ENCODE data around the gene NKAIN2. TPM values are rescaled to one million over a fixed set of nuclear protein-coding genes. Genes with fewer than 3 reads are reported as not detected.
"Not testable (repeated sequence)": the region's sequence is repeated elsewhere in the genome, so short reads cannot be mapped to it uniquely, and the experiment has no call there.

NKAIN2 gene
- total RNA-seq, 1 donor from 2014 or later, result not detected

DNA sequence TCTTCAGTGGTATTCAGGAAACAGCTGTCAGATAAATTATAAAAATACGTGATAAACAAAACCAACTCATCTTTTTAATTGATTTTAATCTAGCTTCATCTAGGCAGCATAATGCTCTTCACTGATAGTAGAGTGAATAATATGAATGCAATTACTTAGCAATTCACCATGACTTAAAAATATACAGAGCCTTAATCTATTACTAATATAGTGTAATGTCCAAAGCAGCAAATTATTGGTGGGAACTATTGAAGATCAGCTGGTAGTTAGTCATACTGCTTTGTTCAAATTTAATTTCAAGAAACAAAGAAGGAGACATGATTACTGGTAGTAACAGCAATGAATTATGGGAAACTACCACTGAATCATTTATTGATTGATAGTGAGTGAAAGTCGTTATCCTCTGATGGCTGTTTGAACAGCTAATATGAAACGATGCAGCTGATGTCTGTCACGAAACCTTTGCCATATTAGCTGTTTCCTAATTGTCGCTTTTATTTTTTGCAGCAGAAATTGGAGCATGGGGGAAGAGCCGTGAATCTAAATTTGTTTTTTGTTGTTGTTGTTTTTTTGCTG, 99.2 kb downstream of the NKAIN2 start:
- DNase-seq (ENCODE audit: low read depth), result no peak
- no peak overlapping the region for H3K4me3 ChIP-seq (ENCODE audit: low read depth, low read length)

DNA sequence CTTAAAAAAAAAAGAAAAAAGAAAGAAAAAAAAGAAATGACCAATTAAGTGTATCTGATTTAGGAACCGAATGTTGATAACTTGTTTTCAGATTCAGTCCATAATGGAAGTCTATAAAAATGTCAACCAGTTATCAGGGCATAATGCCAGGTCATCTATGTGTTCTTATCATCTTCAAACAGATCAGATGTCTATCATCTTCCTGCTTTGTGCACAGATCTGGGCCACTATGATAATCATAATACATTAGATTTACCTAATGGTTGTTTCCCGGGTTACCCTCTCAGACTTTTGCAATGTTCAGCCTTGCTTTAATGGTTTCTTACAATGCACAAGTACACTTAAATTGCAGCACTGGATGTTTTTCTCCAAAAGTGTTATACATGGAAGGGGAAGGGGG, 100.6 kb downstream of the NKAIN2 start:
- no peaks in the 10 kb centered on the region for H3K36me3 ChIP-seq (ENCODE audit: control insufficient read depth, insufficient read depth, low read length)
- H3K27me3 ChIP-seq (ENCODE audit: control insufficient read depth, insufficient read depth, low read length), result no peaks in the 10 kb centered on the region
- no peak for DNase-seq (ENCODE audit: low read depth)
- H3K4me3 ChIP-seq (ENCODE audit: low read depth, low read length), result no peak overlapping the region
- TF ChIP-seq, protein P1, sequence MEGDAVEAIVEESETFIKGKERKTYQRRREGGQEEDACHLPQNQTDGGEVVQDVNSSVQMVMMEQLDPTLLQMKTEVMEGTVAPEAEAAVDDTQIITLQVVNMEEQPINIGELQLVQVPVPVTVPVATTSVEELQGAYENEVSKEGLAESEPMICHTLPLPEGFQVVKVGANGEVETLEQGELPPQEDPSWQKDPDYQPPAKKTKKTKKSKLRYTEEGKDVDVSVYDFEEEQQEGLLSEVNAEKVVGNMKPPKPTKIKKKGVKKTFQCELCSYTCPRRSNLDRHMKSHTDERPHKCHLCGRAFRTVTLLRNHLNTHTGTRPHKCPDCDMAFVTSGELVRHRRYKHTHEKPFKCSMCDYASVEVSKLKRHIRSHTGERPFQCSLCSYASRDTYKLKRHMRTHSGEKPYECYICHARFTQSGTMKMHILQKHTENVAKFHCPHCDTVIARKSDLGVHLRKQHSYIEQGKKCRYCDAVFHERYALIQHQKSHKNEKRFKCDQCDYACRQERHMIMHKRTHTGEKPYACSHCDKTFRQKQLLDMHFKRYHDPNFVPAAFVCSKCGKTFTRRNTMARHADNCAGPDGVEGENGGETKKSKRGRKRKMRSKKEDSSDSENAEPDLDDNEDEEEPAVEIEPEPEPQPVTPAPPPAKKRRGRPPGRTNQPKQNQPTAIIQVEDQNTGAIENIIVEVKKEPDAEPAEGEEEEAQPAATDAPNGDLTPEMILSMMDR (IDR thresholded peaks at IDR 0.05; ENCODE audit: insufficient read depth, low read length, poor library complexity, severe bottlenecking), result no peak

More for the DNA sequence above, 99.2 kb downstream of the NKAIN2 start:
- H3K27me3 ChIP-seq (ENCODE audit: control insufficient read depth, insufficient read depth, low read length), result no peaks in the 10 kb centered on the region
- H3K36me3 ChIP-seq (ENCODE audit: control insufficient read depth, insufficient read depth, low read length), result no peaks in the 10 kb centered on the region
- TF ChIP-seq, protein P1 (IDR thresholded peaks at IDR 0.05; ENCODE audit: insufficient read depth, low read length, poor library complexity, severe bottlenecking), result no peak

DNA sequence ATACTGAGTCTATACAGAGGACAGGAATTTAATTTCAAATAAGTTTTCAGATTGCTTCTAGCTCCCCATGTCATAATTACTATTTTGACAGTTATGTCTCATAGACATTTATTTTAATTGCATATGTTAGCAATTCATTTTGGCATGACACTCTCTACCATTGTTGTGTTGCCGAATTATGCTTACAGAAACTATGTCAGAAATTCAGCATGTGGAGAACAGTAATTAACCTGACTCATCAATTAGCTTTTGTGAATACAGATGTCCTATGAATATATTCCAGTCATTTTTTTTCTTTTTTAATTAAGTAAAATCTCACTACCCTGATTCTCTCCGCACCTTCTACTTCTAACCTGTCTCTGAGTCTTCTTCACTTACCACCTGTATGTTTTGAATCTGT, 105.1 kb downstream of the NKAIN2 start:
- no peak for DNase-seq (ENCODE audit: low read depth)
- TF ChIP-seq, protein P1 (IDR thresholded peaks at IDR 0.05; ENCODE audit: insufficient read depth, low read length, poor library complexity, severe bottlenecking), result no peak
- Histone ChIP-seq H3K36me3 (ENCODE audit: control insufficient read depth, insufficient read depth, low read length) (no peaks in the 10 kb centered on the region), H3K4me3 (ENCODE audit: low read depth, low read length) (no peak overlapping the region), H3K27me3 (ENCODE audit: control insufficient read depth, insufficient read depth, low read length) (no peaks in the 10 kb centered on the region)

DNA sequence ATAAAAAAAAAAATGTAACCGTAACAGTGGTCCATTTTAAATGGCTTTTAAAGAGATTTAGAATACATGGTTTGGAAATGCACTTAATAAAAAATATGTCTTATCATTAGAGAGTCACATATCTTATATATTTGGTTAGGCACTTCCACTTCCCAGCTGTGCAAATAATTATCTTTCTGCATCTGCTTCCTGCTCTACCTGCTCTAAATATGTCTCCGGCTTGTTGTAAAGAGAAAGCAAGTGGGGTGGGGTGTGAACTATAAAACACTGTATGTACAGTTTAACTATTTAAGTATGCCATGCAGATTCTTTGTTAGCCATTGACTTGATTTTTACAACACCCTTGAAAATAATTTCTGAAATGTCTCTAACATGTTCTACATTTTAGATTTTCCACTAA, 106.3 kb downstream of the NKAIN2 start:
- TF ChIP-seq, protein P1 (IDR thresholded peaks at IDR 0.05; ENCODE audit: insufficient read depth, low read length, poor library complexity, severe bottlenecking), result no peak
- DNase-seq (ENCODE audit: low read depth), result no peak
- no peaks in the 10 kb centered on the region for H3K36me3 ChIP-seq (ENCODE audit: control insufficient read depth, insufficient read depth, low read length)
- H3K27me3 ChIP-seq (ENCODE audit: control insufficient read depth, insufficient read depth, low read length), result no peaks in the 10 kb centered on the region
- no peak overlapping the region for H3K4me3 ChIP-seq (ENCODE audit: low read depth, low read length)

DNA sequence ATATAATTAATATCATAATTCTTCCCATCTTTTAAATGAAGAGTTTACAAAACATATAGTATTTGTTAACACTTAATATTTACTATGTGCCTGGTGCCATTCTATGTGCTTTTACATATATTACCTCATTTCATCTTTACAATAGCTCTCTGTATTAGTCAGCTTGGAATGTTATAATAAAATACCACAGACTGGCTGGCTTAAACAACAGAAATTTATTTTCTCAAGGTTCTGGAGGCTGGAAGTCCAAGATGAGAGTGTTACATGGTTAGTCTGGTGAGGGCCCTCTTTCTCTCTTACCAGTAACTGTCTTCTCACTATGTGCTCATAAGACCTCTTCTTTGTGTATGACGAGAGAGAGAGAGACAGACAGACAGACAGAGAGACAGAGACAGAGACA, 110.2 kb downstream of the NKAIN2 start:
- DNase-seq (ENCODE audit: low read depth), result no peak

DNA sequence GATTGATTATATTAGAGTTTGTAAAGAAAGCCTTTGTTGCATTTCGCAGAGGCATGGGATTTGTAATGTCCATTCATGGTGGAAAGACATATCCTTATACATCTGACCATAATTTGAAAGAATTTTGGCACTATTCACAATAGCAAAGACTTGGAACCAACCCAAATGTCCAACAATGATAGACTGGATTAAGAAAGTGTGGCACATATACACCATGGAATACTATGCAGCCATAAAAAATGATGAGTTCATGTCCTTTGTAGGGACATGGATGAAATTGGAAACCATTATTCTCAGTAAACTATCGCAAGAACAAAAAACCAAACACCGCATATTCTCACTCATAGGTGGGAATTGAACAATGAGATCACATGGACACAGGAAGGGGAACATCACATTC, 119.7 kb downstream of the NKAIN2 start:
- H3K36me3 ChIP-seq (ENCODE audit: control insufficient read depth, insufficient read depth, low read length); H3K27me3 ChIP-seq (ENCODE audit: control insufficient read depth, insufficient read depth, low read length); DNase-seq (ENCODE audit: low read depth); H3K4me3 ChIP-seq (ENCODE audit: low read depth, low read length): not testable (repeated sequence)

More for the DNA sequence above, 110.2 kb downstream of the NKAIN2 start:
- Histone ChIP-seq H3K27me3 (ENCODE audit: control insufficient read depth, insufficient read depth, low read length) (no peaks in the 10 kb centered on the region), H3K36me3 (ENCODE audit: control insufficient read depth, insufficient read depth, low read length) (no peaks in the 10 kb centered on the region), H3K4me3 (ENCODE audit: low read depth, low read length) (no peak overlapping the region)
- TF ChIP-seq, protein P1 (IDR thresholded peaks at IDR 0.05; ENCODE audit: insufficient read depth, low read length, poor library complexity, severe bottlenecking), result no peak

Measured in kidney epithelial cell (primary cell).